Stimulated activated CD8-positive, alpha-beta memory T cell treated with anti-CD3 and anti-CD28 coated beads, Interleukin-7, amount 100 ng/mL, for 24 hours (primary cell): ENCODE results near the gene CCDC88C.

Experiments used
- DNase-seq: peaks from one replicate; pipeline ENCODE4 v3.0.0-alpha.2; 2020; ENCODE audit warnings: low read depth

The CCDC88C gene

DNA sequence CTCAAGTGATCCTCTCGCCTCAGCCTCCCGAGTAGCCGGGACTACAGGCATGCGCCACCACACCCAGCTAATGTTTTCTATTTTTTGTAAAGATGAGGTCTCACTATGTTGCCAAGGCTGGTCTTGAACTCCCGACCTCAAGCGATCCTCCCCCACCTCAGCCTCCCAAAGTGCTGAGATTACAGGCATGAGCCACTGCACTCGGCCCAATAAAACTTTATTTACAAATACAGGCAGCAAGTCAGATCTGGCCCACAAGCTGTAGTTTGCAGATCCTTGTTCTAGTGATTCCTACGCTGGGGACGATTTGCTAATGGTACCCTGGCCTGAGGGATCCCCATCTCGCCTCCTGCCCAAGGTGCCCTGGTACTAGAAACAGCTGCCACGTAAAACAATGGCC, 74.6 kb downstream of the CCDC88C start:
- DNase-seq, result no peak

DNA sequence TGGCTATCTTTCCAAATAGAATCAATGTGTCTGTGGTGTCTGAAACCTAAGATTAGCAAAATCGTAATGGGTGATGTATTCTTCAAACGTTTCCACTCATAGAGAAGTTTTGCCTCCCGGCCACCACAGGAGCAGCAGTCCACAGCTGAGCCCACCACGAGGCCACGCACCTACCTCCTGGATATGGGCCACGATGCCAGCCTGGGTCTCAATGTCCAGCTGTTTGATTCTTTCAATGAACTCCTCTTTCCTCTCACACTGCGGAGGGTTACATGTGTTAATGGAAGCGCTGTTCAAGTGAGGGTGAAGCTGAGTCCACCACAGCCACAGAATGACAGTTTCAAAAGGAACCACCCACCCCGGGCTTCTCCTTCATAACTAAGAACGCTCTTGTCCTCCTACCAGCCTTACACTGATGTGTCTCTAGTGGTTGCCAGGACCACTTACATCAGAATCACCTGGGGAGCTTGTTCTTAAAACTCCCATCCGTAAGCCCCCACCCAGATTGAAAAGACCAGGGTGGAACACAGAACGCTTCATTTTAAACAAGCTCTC, 75.3 kb downstream of the CCDC88C start:
- no peak for DNase-seq

DNA sequence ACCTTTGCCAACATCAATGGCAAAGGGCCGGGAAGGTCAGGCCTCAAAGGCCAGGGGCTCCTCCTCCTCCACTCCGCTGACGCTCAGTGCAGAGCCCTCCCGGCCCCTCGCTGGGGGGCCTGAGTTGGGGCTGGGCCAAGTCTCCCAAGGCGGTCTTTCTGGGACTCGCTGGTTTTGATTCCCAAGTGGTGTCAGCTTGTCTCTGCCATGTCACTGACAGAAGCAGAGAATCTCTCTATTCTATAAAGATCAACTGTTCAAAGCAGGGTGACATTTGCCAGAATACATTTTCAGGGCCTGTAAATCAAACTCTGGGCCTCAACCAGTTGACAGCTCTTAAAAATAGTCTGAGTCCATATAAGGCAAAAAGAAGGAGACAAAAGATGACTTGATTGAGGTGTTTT, 75.9 kb downstream of the CCDC88C start:
- DNase-seq, result no peak

DNA sequence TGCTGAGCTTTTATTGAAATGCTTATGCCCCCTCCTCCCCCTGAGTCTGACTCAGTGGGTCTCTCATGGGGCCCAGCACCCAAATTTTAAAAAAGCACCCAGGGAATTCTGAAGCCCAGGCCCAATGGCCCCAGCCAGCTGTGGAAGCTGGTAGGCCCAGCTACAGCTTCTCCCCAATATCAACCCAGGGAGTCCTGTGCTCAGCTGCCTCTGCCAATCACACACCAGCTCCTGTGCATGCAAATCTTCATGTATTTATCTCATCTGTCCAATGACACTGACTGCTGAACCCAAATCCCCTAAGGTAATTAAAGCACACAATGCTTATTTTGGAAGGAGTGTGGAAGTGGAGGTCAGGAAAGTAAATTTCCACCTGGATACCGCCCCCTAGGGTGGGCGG, 76.3 kb downstream of the CCDC88C start:
- no peak for DNase-seq

DNA sequence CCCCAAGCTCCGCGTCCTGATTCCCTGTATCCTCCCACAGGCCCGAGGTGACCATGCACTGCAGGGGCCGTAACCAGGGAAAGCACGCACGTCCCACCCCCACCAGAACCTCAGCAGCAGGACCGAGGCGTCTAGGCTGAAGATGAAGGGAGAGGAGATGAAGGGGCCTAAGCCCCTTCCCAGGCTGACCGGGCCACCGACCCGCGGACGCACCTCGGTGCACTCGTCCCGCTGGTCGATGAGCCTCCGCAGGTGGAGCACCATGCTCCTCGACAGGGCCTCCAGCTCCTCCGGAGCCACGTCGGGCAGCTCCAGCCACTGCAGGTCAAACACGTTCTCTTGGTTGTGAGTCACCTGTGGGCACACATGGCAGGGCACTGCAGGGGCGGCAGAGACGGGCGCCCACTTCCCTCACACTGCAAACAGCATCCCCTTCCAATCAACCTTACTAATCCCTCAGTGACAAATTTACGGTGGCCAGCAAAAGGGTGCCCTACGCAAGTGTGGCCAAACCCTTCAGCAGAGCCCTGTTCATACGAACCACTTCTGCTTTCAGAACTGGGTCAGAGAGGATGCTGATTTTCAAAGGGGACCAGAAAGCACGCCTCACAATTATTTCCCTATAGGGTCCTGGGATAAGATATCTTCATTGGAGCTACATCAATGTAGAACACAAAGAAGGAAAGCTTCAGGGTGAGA, 77.8 kb downstream of the CCDC88C start:
- no peak for DNase-seq

DNA sequence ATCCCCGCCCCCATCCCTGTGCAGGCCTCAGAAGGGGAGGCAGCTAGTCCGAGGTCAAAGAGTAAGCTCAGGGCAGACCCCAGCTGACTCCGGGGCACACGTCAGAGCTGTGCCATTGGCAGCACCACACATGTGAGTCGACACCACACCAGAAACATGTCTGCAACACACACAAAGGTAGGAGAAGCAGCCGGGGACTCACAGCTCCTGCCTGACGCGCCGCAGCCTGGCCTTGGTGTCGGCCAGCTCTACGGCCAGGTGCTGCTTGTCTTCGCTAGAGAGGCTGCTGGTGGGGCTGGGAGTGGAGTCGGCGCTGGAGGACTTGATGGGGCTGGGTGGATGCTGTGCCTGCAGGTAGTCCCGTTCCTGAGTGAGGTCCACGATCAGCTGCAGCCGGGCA, 78.5 kb downstream of the CCDC88C start:
- no peak for DNase-seq

DNA sequence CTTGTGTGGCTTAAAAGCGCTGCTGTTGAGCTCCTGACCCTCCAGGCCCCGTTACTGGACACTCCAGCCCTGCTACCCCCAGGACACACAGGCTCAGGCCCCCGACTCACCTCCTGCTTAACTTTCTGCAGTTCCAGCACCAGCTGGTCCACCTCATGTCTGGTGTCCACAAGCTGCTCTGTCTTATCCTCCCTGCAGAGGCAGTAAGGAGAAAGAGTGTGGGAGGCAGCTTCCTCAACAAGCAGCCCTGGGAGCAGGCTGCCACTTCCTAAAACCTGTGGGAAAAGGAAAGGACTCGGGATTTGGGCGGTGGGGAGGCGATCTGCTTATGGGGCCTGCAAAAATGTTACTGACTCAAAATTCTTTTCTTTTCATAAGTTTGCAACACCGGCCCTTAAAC, 79.2 kb downstream of the CCDC88C start:
- no peak for DNase-seq

DNA sequence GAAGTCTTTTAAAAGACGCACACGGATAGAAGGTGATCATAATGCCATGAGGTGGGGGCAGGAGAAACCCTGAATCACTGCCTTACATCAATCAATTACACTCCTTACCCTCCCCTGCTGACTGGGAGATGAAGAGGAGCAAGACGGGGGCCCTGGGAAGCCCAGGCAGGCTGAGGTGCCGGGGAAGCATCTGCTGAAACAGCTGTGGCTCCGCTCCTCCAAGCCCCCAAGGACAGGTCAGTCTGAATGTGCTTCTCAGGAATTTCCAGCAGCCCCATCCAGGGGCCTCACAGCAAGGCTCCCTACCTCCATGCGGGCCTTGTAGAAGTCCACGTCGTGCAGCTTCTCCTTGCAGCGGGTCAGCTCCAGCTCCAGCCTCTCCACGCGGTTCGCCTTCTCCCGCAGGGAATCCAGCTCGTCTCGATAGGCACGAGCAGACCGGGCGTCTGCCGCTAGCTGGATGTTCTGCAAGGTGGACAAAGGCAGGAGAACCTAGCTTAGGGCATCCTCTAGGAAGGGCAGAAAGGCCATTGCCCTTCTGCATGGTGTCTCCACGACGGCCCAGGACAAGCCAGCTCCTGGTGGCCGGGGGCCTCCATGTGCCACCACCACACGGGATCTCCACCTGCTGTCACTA, 79.8 kb downstream of the CCDC88C start:
- DNase-seq, result no peak

DNA sequence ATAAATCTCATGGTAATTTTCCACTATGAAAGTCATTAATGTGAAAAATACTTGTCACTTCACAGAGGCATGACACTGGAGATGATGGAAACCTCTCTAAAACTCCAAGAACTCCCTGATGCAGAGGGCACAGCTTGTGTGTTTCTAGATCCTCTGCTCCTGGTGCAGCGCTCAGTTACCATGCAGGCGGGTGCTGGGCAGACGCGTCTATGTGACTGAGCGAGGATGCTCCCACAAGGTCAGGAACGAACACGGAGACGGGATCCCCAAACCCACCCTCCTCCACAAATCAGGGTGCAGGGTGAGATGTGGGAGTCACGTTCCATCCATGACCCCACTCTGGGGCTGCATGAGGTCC, 81.5 kb downstream of the CCDC88C start:
- DNase-seq, result no peak

DNA sequence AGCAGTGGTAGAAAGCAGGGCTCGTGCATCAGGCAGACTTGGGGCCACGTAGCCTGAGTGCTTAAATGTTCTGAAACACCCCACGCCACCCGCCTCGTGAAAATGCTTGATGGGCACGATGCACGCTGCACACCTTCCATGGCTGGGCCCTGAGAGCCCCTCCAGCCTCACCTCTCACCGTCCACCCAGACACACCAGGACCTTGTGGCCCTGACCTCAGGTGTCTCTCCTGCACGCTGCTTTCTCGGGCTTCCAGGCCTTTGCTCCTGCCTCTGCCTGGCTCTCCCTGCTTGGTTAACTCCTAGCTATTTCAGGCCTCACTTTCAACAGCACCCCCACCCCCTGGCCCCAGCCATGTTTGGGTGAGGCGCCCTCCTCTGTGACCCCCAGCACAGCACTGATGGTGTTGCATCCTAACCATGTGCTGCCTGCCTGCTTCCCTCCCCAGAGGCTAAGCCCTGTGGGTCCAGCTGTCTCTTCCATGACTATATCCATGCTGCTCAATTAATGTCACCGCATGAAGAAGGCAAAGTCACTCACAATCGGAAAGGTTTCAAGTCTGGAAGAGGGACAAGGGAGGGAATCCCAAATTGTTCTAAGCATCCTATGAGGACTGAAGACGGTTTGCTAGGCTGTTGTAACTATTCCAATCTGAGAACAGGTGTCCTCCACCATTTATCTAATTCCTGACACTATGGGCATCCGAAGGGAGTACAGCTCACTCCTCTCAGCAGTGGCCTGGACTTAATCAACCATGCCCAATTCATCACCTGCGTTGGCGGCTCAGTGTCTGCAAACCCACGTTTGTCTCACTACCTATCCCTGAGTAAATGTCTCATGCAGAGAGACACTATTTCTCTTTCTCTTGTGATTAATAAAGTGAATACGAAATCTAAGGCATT, 82.2 kb downstream of the CCDC88C start:
- DNase-seq, result no peak

DNA sequence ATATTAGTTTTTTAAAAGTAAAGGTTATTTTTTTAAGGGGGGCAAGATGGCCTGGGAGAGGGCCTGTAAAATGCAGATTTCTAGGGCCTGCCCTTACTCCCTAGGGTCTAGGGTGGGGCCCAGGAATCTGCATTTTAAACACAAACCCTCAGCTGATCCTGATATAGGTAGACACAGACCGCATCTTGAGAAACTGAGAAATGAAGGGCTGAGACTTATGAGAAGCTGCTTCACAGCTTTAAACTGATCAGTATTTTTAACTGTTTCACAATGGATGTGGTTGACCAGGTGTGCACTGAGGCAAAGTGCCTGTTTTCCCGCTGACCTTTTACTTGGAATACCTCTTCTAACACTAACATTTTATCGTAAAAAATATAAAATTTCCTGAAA, 84.0 kb downstream of the CCDC88C start:
- DNase-seq, result no peak

DNA sequence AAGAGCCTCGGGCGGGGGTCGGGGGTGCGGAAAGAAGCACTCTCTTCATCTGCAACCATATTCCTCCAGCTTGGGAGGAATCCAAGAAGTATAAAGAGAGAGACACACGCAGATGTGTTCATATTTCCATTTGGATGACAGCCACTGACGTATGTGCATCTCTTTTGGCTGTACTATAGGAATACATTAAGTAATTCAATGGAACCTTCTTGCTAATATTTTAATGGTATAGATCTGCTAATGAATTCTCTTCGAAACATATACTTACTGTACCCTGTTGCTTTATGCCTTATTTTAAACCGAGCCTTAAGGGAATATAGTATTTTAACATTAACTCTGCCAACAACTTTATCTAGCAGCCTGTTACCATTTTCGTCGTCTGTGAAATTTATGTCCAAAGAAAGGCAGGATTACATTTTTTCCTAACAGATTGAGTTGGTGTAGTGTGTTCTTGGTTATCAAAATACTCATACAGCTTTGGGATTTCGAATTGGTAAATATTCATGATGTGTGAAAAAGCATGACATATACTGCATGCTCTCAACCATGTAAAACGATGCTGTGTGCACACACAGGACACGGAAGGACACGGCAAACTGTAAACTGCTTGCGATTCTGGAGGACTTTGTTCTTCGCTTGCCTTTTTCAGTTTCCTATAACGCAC, 84.5 kb downstream of the CCDC88C start:
- no peak for DNase-seq

DNA sequence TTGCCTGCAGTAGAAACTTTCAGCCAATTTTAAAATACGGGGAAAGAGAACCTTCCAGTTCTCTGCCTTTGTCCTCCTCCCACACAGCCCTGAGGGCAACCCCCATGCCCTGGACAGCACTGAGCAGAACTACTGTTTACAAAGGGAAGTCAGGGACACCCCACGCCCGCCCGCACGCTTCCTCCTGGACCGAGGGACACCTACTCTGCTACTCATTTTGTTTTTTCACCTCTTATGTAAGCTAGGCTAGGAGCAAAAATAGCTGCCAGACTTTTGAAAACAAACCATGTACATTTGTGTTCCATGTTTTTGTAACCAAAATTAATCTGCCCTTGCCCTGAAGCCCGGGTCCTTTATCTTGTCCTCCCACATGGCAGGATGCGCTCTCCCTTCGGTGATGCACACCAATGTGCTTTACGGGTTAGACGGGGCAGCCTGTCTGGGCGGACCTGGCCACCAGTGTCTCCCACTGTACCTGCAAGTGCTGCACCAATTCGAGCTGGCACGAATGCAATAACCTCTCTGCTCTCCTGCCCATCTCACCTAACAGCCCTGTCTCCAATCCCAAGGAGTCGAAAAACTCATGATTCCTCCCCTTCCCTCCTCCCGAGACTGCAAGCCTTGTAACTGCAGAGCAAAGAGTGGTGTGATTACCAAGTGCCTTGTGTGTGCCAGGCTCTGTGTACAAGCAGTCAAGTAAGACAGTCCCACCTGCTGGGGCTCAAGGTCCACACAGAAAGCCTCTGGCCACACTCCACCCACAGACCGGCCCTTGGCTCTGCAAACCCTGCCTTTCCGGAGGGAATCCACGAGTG, 85.2 kb downstream of the CCDC88C start:
- DNase-seq, result no peak

DNA sequence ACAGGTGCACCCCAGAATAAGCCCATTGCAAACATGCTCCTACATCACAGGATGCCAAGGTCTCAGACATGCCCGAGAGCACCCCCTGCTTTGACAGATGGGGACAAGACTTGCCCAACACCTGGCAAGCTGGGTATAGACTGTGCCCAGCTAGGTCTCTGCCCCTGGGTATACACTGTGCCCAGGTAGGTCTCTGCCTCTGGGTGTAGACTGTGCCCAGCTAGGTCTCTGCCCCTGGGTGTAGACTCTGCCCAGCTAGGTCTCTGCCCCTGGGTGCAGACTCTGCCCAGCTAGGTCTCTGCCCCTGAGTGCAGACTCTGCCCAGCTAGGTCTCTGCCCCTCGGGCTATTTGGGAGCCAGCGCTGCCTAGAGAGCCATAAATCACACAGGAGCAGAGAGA, 85.9 kb downstream of the CCDC88C start:
- no peak for DNase-seq

DNA sequence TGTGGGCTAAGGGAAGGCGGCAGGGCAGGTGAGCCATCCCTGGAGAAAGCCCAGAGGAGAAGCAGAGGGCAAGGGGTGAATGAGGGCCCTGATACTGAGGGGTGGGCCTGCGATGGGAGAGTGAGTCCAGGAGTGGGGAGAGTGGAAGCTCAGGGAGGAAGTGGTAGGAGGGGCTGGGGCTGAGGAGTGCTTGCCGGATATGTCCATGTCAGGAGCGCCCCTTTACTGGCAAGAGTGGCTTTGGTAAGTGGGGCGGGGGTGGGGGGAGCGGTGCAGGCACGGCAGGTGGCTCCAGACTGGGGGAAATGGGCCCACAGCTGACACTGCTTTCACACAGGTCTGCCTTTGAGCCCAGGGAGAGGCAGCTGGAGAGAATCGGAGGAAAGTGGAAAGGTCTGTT, 86.8 kb downstream of the CCDC88C start:
- DNase-seq, result no peak

DNA sequence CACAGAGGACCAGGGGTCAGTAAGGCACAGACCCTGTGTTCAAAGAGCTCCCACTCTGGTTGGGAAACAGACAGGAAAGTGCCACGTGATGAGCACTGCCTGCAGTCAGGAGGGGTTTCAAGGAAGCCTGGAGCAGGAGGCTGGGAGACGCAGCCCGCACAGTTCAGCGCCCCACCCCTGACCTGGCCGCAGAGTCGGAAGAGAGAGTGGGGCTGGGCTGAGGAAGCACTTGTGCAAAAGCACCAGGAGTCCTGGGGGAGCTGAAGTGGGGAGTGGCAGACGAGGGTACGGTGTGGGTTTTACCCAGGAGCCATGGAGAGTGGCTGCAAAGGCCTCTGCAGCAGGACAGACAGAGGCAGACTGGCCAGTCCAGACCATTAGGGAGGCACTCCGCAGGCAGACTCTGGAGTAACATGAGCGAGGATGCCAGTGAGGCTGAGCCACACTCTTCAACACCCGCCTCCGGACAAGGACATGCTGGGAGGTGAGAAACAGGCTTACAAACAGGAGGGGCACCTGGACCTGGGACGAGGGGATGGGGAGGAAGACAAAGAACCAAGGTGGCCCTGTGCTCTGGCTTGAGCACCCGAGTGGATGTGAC, 87.4 kb downstream of the CCDC88C start:
- DNase-seq, result no peak

DNA sequence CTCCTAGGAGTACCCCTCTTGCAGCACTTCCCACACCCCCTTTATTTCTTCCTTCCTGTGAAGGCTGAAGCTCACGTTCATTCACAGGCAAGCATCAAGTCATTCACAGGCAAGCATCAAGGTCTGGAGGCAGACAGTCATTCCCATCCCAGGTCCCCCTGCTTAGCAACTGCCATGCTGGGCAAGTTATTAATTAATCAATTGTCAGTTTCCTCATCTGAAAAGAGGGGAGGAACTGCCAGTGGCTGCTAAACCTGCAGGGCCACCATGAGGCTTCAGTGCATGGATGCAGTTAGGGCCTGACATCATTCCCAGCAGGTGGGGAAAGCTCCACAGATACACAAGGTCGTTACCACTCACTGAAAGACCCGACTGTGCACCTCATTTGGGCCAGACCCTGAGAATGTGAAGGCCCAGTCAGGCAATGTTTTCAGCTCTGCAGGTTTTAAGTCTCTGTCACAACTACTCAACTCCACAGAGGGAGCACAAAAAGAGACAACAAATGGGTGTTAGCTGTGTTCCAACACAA, 88.1 kb downstream of the CCDC88C start:
- no peak for DNase-seq

DNA sequence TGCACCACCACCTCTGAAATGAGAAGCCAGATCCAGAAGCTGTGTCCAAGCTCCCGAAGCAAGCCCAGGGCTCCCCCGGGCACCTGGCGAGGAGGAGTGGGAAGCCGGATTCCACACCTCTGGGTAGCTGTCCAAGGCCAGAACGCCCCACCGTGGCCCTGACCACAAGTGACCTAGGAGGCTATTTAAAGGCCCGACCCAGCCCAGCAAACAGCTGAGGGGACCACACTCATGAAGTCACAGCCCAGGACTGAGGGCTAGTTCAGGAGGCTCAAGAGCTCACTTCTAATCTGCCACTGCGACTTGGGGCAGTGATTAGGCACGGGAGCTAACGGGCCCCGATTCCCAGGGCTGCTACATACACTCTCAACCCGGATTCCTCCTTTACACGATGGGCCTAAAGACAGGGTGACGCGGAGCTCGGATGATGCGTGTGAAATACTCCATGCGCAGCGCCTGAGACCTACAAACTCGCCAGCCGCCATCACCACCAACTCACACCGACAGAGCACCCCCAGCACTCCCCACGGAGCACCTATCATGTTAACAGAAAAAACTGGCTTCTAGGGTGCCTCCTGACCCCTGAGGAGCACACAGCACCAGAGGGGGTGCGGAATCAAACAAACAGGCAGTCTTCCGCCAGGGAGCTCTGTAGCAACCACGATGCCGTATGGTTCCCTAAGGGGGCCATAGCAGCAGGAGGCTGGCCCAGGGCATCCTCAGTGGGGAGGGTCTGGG, 89.1 kb downstream of the CCDC88C start:
- DNase-seq, result no peak

DNA sequence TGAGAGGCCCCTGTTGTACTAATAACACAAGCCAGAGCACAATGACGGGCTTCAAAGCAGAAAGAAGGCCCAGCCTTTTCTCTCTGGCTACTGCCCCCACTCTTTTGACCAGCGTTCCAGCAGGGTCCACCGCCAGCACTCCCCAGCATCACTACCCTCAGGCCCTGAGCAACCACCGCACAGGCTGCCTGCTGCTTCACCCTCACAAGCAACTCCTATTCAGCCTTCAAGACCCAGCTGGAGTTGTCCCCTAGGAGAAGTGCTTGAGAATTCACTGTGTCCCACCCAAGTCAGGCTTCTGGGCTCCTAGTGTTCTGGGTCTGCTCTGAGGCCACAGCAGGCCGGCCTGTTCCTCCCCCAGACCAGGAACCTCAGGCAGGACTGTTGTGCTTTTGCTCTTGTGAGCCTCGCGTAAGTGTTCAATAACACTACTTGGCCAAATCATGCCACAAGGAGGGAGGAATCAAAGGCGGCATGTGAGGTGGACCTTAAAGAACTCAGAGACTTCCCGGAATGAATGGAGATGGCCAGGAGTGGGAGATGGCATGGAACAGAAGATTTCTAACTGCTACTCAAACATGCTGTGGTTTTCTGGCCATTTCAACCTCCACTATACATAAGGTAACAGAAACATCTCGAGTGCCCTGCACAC, 89.8 kb downstream of the CCDC88C start:
- DNase-seq, result no peak

DNA sequence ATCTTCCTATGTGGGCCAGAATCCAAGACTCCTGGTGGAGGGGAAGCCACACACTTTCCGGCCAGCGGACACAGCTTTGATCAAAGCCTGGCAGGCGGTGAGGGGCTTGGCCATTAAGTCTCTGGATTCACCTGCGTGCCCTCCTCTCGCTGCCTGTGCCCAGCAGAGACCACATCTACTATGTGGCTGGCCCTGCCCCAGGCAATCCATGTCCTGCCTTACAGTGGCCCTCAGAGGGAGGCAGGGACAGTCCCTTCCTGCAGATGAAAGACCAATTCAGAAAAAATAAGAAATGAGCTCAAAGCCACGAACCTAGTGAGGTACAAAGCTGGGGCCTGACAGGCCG, 90.4 kb downstream of the CCDC88C start:
- no peak for DNase-seq
